Ureter (tissue), 1 donor: ENCODE data around the gene NT5C3B. TPM values are rescaled to one million over a fixed set of nuclear protein-coding genes. Genes with fewer than 3 reads are reported as not detected.

Source experiments
- DNase-seq: peaks from one replicate; pipeline ENCODE4 v3.0.0-alpha.2; 2020; ENCODE audit warnings: low spot score
- total RNA-seq: library from RNA; stranded (reverse); gene quantifications from one replicate; pipeline ENCODE4 v1.2.4, GENCODE V29; 2023
- donor health status: DM: yes; HTN: yes; CAD: no.

NT5C3B gene
- total RNA-seq, 1 donor from 2014 or later, result 36.3 TPM

- DNase-seq, result no peak
Observed at GRCh38 chr17:41810659-41811548, 25.1 kb downstream of the NT5C3B start.

- no peak for DNase-seq
Observed at GRCh38 chr17:41806685-41807445, 29.2 kb downstream of the NT5C3B start.

DNA sequence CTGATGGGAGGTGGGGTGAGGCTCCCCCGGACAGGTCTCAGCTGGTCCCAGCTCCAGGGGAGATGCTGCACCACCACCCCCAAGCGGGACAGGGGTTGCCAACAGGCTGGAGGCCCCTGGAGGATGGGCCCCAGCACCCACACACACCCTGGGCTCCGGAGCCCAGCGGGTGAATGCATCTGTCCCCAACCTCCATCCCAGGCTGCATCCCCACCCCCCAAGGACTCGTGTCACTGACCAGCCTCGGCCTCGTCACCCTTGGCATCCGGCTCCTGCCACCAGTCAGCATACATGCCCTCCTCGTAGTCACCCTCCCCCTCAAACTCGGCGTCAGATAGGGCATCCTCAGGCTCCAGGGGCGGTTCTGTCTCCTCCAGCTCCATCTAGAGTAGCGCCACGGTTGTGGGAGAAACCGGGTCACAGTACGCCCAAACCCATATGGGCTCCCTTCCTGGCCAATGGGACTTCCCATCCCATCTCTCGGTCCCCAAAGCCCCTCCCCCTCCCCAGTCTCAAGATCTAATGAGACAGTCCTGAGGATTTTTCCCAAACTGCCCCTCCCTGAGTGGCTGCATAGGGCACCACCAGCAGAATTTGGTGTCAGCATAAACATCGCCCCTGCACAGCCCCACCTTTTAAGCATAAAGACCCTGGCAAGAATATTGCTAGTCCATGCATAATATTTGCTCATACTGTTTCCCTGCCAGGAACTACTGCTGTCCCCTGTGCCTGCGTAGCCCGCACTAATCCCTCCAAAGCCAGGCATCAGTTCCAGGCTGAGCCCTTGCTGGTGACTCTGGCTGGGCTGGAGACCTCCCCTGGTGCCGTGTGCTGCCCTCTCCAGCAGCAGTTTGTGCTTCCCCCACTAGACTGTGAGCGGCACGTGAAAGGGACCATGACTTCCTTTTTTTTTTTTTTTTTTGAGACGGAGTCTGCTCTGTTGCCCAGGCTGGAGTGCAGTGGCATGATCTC lies 32.7 kb downstream of the NT5C3B start:
- DNase-seq, result no peak

DNA sequence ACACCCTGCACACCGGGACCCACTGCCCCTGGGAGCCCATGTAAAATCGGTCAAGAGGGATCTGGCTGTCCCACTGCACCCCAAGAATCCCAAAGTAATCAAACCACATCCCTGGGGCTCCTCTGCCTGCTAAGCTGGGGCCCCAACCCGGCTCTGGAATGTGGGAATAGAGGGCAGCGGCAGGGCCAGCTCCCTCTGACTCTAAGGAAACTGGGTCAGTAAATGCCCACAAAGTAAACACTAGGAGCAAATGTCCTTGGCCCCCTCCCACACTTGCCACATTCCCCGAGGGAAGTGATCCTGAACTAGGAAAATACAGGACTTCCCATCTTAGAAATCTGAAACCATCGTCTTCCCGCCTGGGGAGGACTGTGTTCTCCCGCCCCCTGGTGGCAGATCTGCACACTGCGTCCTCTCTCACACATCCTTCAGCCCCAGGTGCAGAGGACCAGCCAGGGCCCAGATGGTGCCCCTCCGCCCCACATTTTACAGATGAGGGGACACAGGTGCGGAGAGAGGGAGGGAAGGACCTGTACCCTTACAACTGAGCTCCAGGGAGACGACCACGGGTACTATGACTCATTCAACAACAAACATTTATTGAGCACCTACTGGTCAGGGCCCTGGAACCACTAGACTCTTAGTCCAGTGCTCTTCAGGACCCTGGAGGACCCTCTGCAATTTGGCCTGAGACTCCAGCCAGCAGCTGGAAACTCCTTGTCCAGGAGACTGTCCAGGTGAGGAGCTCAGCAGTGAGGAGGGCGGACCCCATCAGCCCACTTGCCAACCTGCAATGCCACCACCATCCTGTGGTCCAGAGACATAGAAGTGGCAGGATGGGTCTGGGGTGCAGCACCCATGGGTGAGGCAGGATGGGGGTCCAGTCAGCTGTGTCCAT lies 34.4 kb downstream of the NT5C3B start:
- peak; percentile 90 for DNase-seq

GRCh38 chr17:41800601-41801373 lies 35.2 kb downstream of the NT5C3B start:
- peak; percentile 90 for DNase-seq

DNA sequence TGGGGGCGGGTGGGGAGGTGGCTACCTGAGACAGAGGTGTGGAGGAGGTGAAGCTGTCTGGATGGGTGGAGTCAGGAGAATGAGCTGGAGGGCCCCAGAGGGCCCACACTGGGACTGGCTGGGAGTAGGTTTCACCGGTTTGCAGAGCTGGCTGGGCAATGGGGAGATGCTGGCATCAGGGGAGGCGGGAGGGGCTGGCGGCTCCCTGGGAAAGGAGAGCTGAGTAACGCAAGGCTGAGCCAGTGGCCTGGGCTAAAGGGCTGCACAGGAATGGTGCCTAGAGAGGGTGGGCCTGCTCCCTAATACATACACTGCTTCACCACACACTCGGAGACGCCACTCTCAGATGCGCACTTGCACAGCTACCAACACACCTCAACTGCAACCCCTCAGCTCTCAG lies 36.7 kb downstream of the NT5C3B start:
- no peak for DNase-seq

DNA sequence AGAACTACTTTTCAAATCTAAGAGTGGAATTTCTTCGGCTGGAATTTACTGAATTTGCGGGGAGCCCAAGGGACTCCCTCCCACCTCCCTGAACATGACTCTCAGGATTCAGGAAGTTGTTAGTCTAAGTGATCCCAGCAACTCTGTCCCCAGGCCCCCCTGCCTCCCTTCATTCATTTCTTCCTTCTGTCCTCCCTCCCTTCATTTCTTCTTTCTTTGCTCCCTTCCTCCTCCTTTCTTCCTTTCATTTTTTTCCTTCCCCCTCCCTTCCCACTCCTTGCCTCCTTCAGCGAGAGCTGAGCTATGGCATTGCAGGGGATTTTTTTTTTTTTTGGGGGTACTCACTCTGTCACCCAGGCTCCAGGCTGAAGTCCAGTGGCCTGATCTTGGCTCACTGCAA lies 38.7 kb downstream of the NT5C3B start:
- no peak for DNase-seq

- DNase-seq, result no peak
Observed at GRCh38 chr17:41796121-41796895, 39.7 kb downstream of the NT5C3B start.

DNA sequence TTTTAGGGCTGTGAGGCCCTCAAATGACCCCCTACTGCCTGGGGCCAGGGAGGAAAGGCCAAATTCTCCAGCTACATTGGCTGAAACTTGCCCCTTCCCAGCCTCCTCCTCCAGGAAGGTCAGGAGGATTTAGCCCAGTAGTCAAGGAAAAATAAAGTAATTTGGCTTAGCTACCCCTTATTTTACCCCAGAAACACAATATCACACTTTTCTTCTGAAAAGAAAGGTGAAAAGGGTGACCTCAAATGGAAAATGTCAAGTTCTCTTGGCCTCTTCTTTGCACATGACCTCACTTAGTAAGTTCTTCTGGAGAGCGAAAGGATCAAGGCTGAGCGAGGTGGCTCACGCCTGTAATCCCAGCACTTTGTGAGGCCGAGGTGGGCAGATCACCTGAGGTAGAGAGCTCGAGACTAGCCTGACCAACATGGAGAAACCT lies 41.5 kb downstream of the NT5C3B start:
- DNase-seq, result no peak

DNA sequence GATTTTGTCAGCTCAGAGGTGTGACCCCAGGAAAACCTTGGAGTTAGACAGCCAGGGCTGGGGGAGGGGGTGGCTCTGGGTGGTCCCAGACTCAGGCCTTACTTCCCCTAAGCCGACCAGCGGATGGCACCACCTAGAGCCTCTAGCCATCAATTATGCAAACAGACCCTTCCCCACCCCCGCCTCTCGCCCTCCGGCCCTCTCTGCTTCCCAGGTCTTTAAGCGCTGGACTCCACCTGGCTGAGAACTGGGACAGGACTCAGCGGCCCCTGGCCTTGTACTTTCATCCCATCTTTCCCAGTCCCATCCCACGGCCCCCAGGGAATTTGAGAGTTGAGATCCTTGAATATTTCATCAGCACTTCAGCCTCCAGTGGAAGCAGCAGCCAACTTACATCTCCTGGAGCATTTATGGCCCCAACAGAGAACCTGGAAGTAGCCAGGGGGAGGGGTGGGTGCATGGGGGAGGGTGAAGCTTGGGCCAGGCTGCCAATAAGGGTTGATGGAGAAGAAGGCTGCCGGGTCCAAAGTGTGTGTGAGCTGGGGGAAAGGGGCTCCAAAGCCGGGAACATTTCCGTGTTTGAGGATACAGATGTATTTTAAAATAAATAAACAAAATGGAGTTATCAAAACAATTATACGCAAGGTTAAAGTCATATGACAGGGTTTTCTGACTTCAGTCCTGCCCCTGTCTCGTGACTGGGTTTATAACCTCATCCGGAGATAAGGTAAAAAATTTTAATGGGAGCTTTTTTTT lies 42.1 kb downstream of the NT5C3B start:
- DNase-seq, result no peak

GRCh38 chr17:41792845-41793783 lies 42.9 kb downstream of the NT5C3B start:
- DNase-seq, result peak; percentile 89

- DNase-seq, result no peak
Observed at GRCh38 chr17:41787021-41787418, 49.0 kb downstream of the NT5C3B start.

DNA sequence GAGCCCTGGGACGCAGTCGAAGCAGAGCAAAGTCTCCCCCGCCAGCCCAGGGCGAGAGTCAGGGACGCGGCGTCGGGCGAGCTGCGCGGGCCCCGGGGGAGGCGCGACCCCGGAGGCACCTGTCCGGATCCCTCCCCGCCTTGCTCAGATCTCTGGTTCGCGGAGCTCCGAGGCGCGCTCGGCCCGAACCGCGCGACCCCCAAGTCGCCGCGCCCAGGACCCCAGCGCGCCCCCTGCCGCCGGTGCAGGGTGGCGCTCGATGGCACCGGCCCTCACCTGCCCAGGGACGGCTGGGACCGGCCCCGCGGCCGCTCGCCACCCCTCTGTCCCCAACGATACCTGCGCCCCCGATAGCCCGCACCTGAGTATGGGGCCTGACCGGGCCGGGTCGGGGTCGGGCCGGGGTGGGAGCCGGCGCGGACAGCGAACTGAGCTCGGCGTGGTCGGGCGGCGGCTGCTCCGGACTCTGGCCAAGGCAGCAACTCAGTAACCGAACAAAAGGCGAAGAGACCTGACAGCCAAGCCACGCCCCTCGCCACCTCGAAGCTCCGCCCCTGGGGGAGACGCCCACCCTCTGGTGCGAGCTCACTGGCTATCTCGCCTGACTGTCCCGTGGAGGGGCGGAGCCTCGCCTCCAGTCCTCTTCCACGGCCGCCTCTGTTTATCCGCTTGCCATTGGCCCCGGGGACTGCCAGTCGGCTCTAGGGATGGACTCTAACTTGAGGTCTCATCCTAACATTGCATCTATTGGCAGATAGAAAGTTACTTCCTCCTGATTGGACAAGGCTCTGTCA lies 49.6 kb downstream of the NT5C3B start, which contains the start of gene JUP:
Gene JUP (minus strand): TSS at position 485 of the 794 bp plus-strand sequence. CDS start 14,857 bp downstream, outside the sequence.
- peak; percentile 100 for DNase-seq

GRCh38 chr17:41785859-41786226 lies 50.2 kb downstream of the NT5C3B start:
- peak; percentile 89 for DNase-seq

GRCh38 chr17:41785091-41785858 lies 50.8 kb downstream of the NT5C3B start:
- DNase-seq, result peak; percentile 67
